HUDEP-2 (cell line): Measurements from ENCODE around the gene BSN.

Experiments
- DNase-seq, 76 experiments: peaks; one replicate each; lab custom pipeline; 2025; ENCODE audit not compliant: unreplicated experiment in 76 of 76; lab: John Stamatoyannopoulos, UW

The BSN gene

GRCh38 chr3:49626101-49626581 lies 71.9 kb downstream of the BSN start:
- DNase-seq: no peak

GRCh38 chr3:49626796-49627195 lies 72.5 kb downstream of the BSN start:
- no peak for DNase-seq

DNA sequence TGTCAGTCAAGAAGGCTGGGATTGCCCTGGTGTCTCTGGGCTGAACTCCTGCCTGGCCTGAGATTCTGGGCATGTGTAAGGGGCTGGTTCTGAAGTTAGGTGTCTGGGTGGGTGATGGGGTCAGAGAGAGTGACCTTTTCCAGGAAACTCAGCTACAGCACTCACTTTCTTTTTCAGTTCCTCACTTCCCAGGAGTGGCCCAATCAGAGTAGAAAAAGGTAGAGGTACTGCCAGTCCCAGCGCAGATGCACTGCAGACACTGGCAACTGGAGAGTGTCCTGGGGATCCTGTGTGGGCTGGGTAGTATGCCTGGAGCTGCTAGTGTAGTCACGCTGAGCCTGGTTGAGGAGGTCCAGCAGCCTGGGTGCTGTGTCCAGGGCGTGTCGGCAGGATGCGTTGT lies 73.4 kb downstream of the BSN start:
- no peak for DNase-seq

DNA sequence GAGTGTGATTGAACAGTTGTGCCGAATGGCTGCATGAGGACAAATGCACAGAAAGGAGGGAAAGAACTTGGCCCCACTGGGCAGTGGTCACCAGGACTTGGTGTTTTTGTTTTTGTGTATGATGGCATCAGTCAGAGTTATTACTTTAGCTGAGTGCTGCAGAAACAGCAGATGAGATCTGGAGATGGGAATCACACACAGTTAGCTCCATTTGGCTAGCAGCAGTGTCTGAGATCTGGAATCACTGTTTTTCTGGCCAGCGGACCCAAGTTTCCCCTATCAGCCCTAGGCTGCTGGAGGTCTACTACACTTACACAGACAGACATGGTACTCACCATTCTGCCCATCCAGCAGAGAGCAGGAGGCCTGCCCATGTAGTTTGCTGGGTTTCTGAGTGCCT lies 74.0 kb downstream of the BSN start:
- DNase-seq: no peak

GRCh38 chr3:49629451-49629850 lies 75.2 kb downstream of the BSN start:
- DNase-seq: no peak

DNA sequence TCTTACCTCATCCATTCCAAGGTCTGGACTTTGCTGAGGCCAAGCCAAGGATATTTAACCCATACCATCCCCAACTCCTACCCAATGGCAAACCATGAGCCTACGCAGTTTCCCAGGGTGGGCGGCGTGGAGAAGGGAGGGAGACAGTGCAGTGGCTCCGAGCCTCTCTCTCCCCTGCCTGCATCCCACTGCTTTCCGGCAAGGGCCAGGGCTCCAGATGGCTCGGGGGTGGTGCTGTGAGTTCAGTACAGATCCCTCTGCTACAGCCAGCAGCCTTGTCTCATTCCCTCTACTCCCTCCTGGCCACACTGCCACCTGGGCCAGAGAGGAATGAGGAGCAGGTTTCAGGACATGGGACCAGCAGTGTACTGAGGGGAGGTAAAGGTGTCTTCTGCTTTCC lies 75.6 kb downstream of the BSN start:
- DNase-seq: no peak

DNA sequence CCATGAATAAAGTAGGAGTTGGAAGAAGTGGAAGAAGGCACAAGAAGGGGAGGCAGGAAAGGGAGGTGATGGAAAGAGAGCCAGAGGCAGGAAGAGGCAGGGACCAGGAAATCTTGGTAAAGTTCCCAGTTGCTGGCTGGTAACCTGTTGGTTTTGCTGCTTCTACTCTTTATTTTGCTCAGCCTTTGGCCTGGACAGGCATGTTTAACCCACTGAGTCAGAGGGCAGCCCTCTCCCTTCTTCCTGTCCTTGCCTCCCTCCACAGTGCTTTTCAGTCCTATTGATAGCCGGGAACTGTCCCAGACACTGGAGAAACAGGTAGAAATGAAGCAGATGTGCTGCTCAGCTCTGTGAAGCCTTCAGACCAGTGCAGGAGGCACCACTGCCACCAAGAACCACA lies 76.5 kb downstream of the BSN start:
- no peak for DNase-seq

GRCh38 chr3:49634736-49635135 lies 80.5 kb downstream of the BSN start:
- DNase-seq: no peak

DNA sequence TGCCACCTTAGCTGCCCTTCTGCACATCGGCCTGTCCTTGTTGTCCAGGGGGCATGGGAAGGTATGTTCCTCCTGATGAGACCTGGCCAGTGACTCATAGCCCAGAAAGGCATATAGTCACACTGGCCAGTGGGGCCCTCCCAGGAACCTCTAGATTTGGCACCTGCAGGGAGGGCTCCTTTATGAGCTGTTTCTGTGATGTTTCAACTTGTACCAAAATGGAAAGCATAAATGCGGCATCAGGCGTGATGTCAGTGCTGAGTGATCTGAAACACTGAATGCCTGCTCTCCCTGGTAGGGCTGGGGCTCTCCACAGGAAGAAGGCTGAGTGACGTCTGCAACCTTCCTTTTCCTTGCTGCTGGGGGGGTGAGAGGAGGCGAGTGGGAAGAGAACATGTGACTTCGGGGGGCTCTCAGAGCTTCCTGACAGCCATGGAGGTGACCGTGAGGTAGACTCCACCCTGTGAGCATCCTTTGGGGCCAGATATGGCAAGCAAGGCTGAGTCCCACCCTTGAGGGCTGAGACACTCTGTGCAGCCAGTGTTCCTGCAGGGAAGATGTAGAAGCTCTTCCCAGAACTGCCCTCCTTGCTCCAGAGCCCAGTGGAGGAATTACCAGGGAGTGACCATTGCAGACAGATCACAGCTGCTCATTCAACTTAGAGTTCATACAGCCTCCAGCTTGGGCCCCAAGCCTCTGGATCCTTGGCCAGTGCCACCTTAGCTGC lies 82.8 kb downstream of the BSN start:
- DNase-seq: no peak

DNA sequence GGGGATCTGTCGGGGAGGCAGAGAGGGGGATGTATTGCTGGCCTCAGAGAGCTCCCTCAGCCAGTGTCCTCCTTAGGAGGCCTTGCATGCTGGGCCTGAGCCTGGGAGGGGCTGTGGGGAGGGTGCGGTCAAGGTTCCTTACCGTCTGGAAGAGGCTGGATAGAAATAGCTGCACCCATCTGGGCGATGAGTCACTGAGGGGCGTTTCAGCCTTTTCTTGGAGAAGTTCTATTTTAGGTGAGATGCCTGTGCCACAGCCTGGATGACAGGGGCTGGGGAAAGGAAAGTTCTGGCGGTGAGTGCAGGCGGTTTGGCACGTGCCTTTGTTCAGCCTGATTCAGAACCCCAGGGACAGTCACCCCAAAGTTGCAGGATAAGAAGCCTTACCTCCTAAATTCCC lies 84.2 kb downstream of the BSN start:
- DNase-seq: peak in 28 of 76 experiments; percentile 4 to 49 (median 17)

- no peak for DNase-seq
These were observed 85.3 kb downstream of the BSN start for GRCh38 chr3:49639551-49639950.

GRCh38 chr3:49641292-49641691 lies 87.0 kb downstream of the BSN start:
- DNase-seq: no peak

- DNase-seq: no peak
These were observed 87.8 kb downstream of the BSN start for GRCh38 chr3:49641921-49642707.

DNA sequence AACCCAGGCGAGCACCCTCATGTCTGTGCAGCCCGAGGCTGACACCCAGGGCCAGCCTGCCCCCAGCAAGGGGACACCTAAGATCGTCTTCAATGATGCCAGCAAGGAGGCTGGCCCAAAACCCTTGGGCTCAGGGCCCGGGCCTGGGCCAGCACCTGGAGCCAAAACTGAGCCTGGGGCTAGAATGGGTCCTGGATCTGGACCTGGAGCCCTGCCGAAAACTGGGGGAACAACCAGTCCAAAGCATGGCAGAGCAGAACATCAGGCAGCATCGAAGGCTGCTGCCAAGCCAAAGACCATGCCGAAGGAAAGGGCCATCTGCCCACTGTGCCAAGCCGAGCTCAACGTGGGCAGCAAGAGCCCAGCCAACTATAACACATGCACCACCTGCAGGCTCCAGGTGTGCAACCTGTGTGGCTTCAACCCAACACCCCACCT lies 88.5 kb downstream of the BSN start:
- no peak for DNase-seq

DNA sequence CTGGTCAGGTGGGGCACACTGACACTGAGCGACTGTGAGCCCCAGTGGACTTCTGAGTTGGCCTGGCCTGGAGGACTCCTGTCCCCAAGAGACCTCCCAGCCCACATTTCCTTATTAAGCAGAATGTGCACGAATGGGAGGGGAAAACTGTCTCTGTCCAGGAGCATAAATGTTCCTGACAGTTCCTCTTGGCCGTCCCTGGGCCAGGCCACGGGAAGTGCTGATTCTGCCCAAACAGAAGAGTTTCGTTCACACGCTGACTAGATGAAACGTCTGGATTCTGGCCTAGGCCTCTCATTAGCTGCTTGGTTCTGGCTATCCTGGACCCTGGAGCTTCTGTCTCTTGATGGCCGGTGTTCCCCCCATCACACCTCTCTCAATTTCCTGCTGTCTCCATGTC lies 90.4 kb downstream of the BSN start:
- no peak for DNase-seq

DNA sequence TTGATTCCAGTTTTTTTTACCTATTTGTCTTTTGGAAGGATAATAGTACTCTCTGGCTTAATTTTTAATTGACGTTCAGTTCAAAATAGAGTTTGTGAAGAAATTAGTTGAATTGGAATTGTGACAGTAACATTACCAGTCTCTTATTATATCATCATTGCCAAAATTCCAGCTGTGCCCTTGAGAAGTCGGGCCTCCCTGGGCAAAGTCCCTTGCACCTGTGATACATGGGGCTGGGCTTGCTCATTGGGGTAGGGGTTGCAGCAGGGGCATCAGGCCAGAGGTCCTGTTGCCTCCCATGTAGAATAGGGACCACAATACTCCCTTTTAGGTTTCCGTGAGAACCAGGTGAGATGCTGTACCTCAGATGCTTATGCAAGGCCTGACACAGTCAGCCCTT lies 92.0 kb downstream of the BSN start:
- no peak for DNase-seq

- DNase-seq: no peak
These were observed 93.5 kb downstream of the BSN start for GRCh38 chr3:49647741-49648140.

GRCh38 chr3:49648354-49649019 lies 94.2 kb downstream of the BSN start:
- peak in 71 of 76 experiments; percentile 17 to 76 (median 51) for DNase-seq

GRCh38 chr3:49649576-49649975 lies 95.3 kb downstream of the BSN start:
- no peak for DNase-seq

DNA sequence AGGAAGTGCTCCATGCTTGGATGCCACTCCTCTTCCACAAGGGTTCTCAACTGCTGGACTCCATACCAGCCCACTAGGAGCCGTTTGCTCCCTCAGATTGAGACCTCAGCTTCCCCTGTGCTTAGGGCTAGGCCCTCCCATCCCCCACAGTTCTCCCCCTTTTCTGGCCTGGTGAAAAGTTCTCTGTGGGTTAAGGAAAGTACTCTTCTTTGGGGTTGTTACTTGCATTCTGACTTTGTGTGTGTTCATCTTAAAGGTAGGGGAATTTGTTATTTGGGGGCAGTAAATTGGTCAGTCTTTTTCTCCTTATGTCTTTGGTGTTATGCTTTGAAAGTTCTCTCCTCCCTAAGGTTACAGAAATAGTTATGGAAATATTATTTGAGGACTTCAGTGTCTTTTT lies 95.9 kb downstream of the BSN start:
- no peak for DNase-seq

DNA sequence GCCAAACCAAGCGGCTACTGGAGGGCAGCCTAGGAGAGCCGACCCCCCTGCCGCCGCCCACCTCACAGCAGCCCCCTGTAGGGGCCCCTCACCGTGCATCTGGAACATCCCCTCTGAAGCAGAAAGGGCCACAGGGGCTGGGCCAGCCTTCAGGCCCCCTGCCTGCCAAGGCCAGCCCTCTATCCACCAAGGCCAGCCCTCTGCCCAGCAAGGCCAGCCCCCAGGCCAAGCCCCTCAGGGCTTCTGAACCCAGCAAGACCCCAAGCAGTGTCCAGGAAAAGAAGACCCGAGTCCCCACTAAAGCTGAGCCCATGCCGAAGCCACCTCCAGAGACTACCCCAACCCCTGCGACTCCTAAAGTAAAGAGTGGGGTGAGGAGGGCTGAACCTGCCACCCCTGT lies 96.4 kb downstream of the BSN start:
- DNase-seq: no peak
